Pons (tissue), 1 donor: ENCODE measurements around the gene GMCL1.
A peak's percentile ranks its signal among the peaks of the same experiment; 100 is the strongest.
"Not testable (repeated sequence)": the region's sequence is repeated elsewhere in the genome, so short reads cannot be mapped to it uniquely, and the experiment has no call there.

Experiments
- DNase-seq: peaks from one replicate; pipeline ENCODE4 v3.0.0-alpha.2; 2016; ENCODE audit warnings: low spot score

GMCL1 gene

GRCh38 chr2:69807821-69808540 is 21.5 kb upstream of the GMCL1 start:
- no peak for DNase-seq

- DNase-seq = no peak
Measured at GRCh38 chr2:69810550-69810949, 18.9 kb upstream of the GMCL1 start.

GRCh38 chr2:69811018-69811417 is 18.4 kb upstream of the GMCL1 start:
- DNase-seq = no peak

GRCh38 chr2:69811591-69811990 is 17.9 kb upstream of the GMCL1 start:
- no peak for DNase-seq

- no peak for DNase-seq
Measured at GRCh38 chr2:69815717-69816116, 13.7 kb upstream of the GMCL1 start.

GRCh38 chr2:69816923-69817542 is 12.4 kb upstream of the GMCL1 start:
- DNase-seq = peak; percentile 96

- DNase-seq = no peak
Measured at GRCh38 chr2:69817729-69818501, 11.5 kb upstream of the GMCL1 start.

GRCh38 chr2:69827796-69828540 is 1.5 kb upstream of the GMCL1 start:
- DNase-seq = no peak

- DNase-seq = no peak
Measured at GRCh38 chr2:69828938-69829255, 563 bp upstream of the GMCL1 start.

GRCh38 chr2:69830045-69830905 is 815 bp downstream of the GMCL1 start:
- DNase-seq = peak; percentile 9

- not testable (repeated sequence) for DNase-seq
Measured at GRCh38 chr2:69830906-69831241, 1.4 kb downstream of the GMCL1 start.

GRCh38 chr2:69831354-69831905 is 2.0 kb downstream of the GMCL1 start:
- no peak for DNase-seq

- no peak for DNase-seq
Measured at GRCh38 chr2:69833752-69834151, 4.3 kb downstream of the GMCL1 start.

- no peak for DNase-seq
Measured at GRCh38 chr2:69835666-69836065, 6.2 kb downstream of the GMCL1 start.

GRCh38 chr2:69836316-69836715 is 6.9 kb downstream of the GMCL1 start:
- no peak for DNase-seq

GRCh38 chr2:69837533-69837932 is 8.1 kb downstream of the GMCL1 start:
- DNase-seq = no peak

GRCh38 chr2:69843993-69844392 is 14.5 kb downstream of the GMCL1 start:
- DNase-seq = no peak

- DNase-seq = no peak
Measured at GRCh38 chr2:69844560-69844959, 15.1 kb downstream of the GMCL1 start.

GRCh38 chr2:69846182-69847067 is 17.0 kb downstream of the GMCL1 start:
- no peak for DNase-seq

- DNase-seq = no peak
Measured at GRCh38 chr2:69847068-69847828, 17.8 kb downstream of the GMCL1 start.
